ENCODE data around the gene CENPK. TPM values are rescaled to one million over a fixed set of nuclear protein-coding genes. Genes with fewer than 3 reads are reported as not detected.

The CENPK gene
- total and polyA plus RNA-seq, 9 of the 15 experiments (the other 6 are each of a cell fraction or from before 2014, with no cell fraction given) = 30.8 to 134 (median 69.0) TPM

GRCh38 chr5:65482736-65483545, 80.0 kb downstream of the CENPK start (continued):
- no peak for TF ChIP-seq ZBTB40 (IDR thresholded peaks at IDR 0.05)
- no peak for TF ChIP-seq ZBTB40 (CRISPR knock-in tag; IDR thresholded peaks at IDR 0.05)
- no peak for TF ChIP-seq ZNF133 (CRISPR knock-in tag; IDR thresholded peaks at IDR 0.05)
- TF ChIP-seq MLX (CRISPR knock-in tag; conservative IDR thresholded peaks at IDR 0.05) = no peak
- 0 out of 4 replicates have a peak, but pooled peaks of 1 of the 2 experiments have one; percentile 26 for TF ChIP-seq TBL1XR1 (IDR thresholded peaks at IDR 0.05; ENCODE audit: low read length in 2 of 2)
- no peak for TF ChIP-seq UBTF (IDR thresholded peaks at IDR 0.05; ENCODE audit: borderline replicate concordance in 1 of 2, low read depth in 2 of 2, low read length in 2 of 2)
- TF ChIP-seq FOXP4 (CRISPR knock-in tag; IDR thresholded peaks at IDR 0.05; ENCODE audit: borderline replicate concordance) = no peak
- TF ChIP-seq KLF16 (IDR thresholded peaks at IDR 0.05) = no peak
- no peak for TF ChIP-seq NFRKB (IDR thresholded peaks at IDR 0.05; ENCODE audit: low read depth)
- no peak for TF ChIP-seq HMG20A (CRISPR knock-in tag; conservative IDR thresholded peaks at IDR 0.05)
- peak; percentile 90 for TF ChIP-seq SPI1 (IDR thresholded peaks at IDR 0.05; ENCODE audit: borderline replicate concordance, low read depth, low read length)
- no peak for TF ChIP-seq GABPB1 (CRISPR knock-in tag; IDR thresholded peaks at IDR 0.05)

Data from K562 (cell line).